ENCODE measurements around the gene MAP3K7. TPM values are rescaled to one million over a fixed set of nuclear protein-coding genes. Genes with fewer than 3 reads are reported as not detected.

MAP3K7 gene
- total and polyA plus RNA-seq, 2 donors (not counting 3 experiments of a cell fraction or from before 2014, with no cell fraction given), result 15.3 to 25.6 TPM

GRCh38 chr6:90502381-90502780, 84.5 kb downstream of the MAP3K7 start:
- Histone ChIP-seq H2AFZ (ENCODE audit: low read depth, low read length) (no peak overlapping the region), H3K9me1 (replicated peaks; ENCODE audit: control insufficient read depth, extremely low read depth, insufficient read depth, low read length) (no peaks in the 10 kb centered on the region), H3K27ac (ENCODE audit: insufficient read depth, low read depth, low read length) (no peak overlapping the region), H3K4me1 (ENCODE audit: control insufficient read depth, extremely low read depth, insufficient read depth, low read length) (no peaks in the 10 kb centered on the region), H4K20me1 (replicated peaks; ENCODE audit: control insufficient read depth, extremely low read depth, insufficient read depth, low read length) (no peaks in the 10 kb centered on the region), H3K79me2 (ENCODE audit: control insufficient read depth, insufficient read depth, low read length) (no peaks in the 10 kb centered on the region), H3K9me3 (replicated peaks; ENCODE audit: control insufficient read depth, insufficient read depth, low read length) (no peaks in the 10 kb centered on the region), H3K4me2 (ENCODE audit: insufficient read depth, low read length) (no peak overlapping the region), H3K27me3 (ENCODE audit: control insufficient read depth in 2 of 2, insufficient read depth in 2 of 2, low read length in 2 of 2) (no peaks in the 10 kb centered on the region), H3K36me3 (ENCODE audit: control insufficient read depth in 2 of 2, extremely low read depth in 1 of 2, insufficient read depth in 2 of 2, low read length in 2 of 2) (no peaks in the 10 kb centered on the region), H3K9ac (replicated peaks; ENCODE audit: extremely low read depth, insufficient read depth, low read length) (no peak overlapping the region), H3K4me3 (replicated peaks in 1 of 3; ENCODE audit: insufficient read depth in 1 of 3, low read depth in 1 of 3, low read length in 3 of 3) (no peak overlapping the region)
- no TSS peak for BruUV-seq (replicated peaks)
- no peak for TF ChIP-seq GATA2 (IDR thresholded peaks at IDR 0.05; ENCODE audit: insufficient read depth, insufficient read length, low read depth, low read length)
- no peak for TF ChIP-seq JUN (IDR thresholded peaks at IDR 0.05; ENCODE audit: borderline replicate concordance, insufficient read depth, insufficient read length, low read depth)
- no peak for TF ChIP-seq CTCF (IDR thresholded peaks at IDR 0.05; ENCODE audit: extremely low read depth in 1 of 2, insufficient read depth in 1 of 2, low read depth in 1 of 2, low read length in 2 of 2)
- TF ChIP-seq MAX (IDR thresholded peaks at IDR 0.05; ENCODE audit: insufficient read depth, insufficient read length), result no peak
- no peak for TF ChIP-seq POLR2A (IDR thresholded peaks at IDR 0.05; ENCODE audit: low read depth, low read length)
- no peak for TF ChIP-seq MYC (IDR thresholded peaks at IDR 0.05; ENCODE audit: low read depth, low read length)
- TF ChIP-seq EZH2 (IDR thresholded peaks at IDR 0.05; ENCODE audit: borderline replicate concordance, low read depth, low read length, severe bottlenecking), result no peak
- no peak for TF ChIP-seq POLR2AphosphoS5 (IDR thresholded peaks at IDR 0.05; ENCODE audit: insufficient read depth, low read depth, low read length)
- TF ChIP-seq FOS (IDR thresholded peaks at IDR 0.05; ENCODE audit: borderline replicate concordance, insufficient read depth, low read length), result no peak
- POLR2A ChIA-PET, result no interaction called here
- dilution Hi-C loops (cut with MboI; ENCODE audit: extremely low pct_ligation_motif_present, low sequenced_read_pairs) (no loop called here), intact Hi-C loops (cut with micrococcal nuclease) (no loop called here)
- FAIRE-seq (no peak), DNase-seq (ENCODE audit: low read depth, low spot score) (no peak)
- CTCF ChIA-PET, result interaction anchor here (1.1 to 1.2 kb wide), 2 partner anchors 82 to 562 kb away, joined by 3 to 4 read pairs; no protein-coding TSS in a partner anchor

Data from endothelial cell of umbilical vein (primary cell).